Activated effector memory CD4-positive, alpha-beta T cell treated with Interleukin-2 at 50 U/mL for 16 hours (primary cell): ENCODE measurements around the gene TTLL4.

Experiments
- DNase-seq: peaks from one replicate; pipeline ENCODE4 v3.0.0-alpha.2; 2020

Gene TTLL4

DNA sequence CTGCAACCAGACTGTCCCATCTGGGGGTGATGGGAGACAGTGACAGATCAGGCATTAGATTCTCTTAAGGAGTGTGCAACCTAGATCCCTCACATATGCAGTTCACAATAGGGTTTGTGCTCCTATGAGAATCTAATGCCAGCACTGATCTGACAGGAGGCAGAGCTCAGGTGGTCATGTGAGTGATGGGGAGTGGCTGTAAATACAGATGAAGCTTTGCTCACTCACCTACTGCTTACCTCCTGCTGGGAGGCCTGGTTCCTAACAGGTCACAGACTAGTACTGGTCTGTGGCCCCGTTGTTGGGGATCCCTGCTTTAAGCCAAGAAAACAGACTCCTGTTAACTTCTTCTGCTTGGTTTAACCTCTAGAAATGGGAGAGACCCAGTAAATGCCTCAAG is 74.5 kb downstream of the TTLL4 start:
- no peak for DNase-seq

- no peak for DNase-seq
These were observed 75.5 kb downstream of the TTLL4 start for GRCh38 chr2:218786133-218786532.

DNA sequence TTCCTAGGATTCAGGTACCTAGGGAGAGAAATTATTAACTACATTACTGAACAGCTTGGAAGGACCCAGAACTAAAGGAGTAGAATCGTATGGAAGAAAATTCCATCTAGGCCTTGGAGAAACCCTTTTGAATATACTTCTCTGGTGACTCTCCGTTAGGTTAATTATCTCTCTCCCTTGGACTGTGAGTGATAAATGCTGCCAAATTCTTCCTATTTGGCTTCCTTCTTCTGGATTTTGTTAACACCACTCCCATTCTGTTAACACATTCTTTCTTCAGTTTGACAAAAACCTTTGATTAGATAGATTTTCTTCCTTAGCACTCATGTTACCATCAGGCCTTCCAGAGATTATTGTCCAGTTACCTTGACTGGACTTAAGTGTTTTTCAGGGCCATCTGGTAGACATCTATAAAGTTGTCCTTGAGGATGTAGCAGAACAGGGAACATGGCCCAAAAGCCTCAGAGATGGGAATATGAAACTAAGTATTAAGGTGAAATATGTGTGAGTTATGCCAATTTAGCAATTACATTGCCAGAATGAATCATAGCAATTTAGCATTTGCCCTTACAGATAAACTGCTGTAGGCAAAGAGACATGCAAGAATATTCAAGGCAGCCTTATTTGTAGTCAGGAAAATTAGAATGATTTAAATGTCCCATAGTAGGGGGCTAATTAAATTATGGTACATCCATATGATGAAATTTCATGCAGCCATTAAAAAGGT is 78.1 kb downstream of the TTLL4 start:
- DNase-seq = no peak

GRCh38 chr2:218792433-218792832 is 81.8 kb downstream of the TTLL4 start:
- DNase-seq = no peak

DNA sequence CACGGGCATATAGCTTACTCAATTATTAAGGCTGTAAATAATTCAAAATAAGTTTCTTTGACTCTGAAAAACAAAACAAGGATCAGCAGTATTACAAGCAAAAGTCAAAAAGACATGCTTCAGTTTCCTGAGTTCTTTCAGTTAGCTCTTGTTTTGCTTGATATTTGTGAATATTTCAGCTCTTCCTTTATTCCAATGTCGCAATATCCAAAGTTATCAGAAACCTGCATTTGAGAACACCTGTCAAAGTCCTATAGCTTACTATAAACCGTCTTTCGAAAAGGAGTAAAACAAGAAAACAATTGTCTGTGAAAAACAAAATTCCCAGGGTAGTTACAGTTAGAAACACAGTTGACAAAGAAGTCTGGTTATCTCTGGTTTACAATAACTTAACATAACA is 86.1 kb downstream of the TTLL4 start:
- no peak for DNase-seq

GRCh38 chr2:218798767-218799504 is 88.3 kb downstream of the TTLL4 start:
- DNase-seq = no peak

DNA sequence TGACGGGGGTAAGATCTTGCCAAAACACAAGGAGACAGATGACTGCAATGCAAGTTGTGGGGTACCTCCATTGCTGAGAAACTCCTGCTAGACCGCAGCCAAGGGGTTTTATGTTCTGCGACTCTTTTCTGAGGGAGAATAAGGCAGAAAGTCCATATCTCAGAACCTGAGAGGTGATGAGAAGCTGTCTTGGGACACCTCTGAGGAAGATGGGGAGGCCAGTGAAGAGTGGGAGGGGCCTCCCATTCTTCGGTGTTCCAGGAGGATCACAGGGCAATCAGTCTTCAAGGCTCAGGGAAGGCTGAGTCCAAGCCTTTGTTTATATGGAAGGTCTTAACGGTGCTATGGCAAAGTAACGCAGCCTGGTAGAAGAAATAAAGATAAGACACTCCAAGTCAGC is 89.4 kb downstream of the TTLL4 start:
- no peak for DNase-seq

DNA sequence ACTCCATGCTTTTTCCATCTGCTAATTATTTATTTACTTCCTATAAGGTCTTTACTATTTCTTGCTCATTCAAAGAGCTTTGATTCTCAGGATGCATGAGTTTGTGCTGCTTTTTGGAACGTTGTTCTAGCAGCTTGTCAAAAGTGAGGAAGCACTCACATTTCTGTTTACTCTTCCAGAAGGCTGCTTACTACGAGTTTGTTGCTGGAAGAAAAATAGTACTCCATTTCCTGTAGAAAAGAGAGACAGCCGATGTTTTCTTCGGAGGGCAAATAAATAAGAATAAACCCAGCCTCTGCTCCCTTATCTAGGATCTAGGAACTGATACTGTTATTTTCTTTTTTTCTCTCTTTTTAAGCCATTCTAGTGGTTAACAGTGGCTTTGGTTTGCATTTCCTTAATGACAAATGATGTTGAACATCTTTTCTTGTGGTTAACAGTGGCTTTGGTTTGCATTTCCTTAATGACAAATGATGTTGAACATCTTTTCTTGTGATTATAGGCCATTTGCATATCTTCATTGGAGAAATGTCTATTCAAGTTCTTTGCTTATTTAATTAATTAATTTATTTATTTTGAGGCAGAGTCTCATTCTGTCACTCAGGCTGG is 91.9 kb downstream of the TTLL4 start:
- no peak for DNase-seq

DNA sequence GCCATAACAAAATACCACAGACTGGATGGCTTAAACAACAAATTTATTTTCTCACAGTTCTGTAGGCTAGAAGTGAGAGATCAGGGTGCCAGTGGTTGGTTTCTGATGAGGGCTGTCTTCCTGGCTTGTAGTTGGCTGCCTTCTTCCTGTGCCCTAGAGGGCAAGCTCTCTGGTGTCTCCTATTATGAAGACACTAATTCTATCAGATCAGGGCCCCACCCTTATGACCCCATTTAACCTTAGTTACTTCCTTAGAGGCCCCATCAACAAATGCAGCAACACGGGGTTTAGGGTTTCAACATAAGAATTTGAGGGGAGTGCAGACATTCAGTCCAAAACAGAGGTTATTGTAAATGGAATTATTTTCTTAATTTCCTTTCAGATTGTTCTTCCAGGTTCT is 94.2 kb downstream of the TTLL4 start:
- DNase-seq = no peak
